NCI-H82 treated with DMSO at 0.1 percent for 48 hours (cell line): ENCODE results near the gene OTOGL.

Source experiments
- DNase-seq: peaks from one replicate; lab custom pipeline; 2025; ENCODE audit not compliant: unreplicated experiment; lab: John Stamatoyannopoulos, UW

Gene OTOGL

DNA sequence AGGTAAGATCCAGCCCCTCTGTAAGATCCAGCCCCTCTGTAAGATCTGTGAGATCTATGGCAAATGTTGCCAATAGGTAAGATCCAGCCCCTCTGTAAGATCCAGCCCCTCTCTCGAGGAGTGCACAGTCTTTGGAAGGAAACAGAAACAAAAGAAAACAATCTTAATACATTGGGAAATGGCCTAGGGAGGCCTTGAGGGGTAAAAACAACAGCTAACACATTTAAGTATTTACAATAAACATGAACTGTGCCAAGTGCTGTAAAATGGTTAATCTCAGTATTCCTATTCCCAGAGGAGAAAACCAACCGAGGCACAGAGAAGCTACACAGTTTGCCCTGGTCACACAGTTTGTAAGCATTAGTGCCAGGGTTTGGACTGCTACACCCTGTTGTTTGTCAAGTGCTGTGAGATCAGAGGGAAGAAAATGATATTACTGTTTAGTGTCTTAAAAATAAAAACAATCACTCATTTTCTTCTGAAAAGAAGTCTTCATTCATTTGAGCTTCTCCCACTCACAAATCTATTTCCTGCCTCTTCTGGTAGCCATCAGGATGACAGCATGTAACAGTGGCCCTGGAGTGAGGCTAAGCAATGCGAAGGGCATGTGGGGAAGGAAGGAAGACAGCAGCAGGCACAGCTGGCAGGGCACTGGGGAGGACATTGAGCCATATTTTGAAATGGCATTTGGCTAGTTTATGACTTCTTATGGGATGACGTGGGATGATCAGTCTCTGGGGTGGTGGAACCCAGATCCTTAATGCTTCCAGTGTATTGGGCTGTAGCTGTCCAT, 226.0 kb downstream of the OTOGL start:
- DNase-seq: no peak

- no peak for DNase-seq
Measured at GRCh38 chr12:80332827-80333226, 233.5 kb downstream of the OTOGL start.

DNA sequence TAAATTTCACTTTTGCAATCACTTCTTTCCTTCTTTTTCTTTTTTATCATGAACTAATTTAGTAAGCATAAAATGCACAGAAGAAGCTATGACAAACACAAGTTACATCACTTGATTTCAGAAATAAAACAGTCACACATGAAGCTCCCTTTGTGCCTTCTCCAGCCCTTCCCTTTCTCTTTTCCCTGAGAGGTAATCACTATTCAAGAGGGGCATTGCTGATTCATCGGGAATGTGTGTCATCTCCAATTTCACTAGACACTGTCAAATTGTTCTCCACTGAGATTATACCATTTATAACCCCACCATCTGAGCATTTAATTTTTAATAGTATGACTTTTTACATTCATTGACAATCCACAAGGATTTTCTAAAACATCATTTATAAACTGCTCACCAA, 253.1 kb downstream of the OTOGL start:
- no peak for DNase-seq

- DNase-seq: no peak
Measured at GRCh38 chr12:80353254-80353653, 253.9 kb downstream of the OTOGL start.

DNA sequence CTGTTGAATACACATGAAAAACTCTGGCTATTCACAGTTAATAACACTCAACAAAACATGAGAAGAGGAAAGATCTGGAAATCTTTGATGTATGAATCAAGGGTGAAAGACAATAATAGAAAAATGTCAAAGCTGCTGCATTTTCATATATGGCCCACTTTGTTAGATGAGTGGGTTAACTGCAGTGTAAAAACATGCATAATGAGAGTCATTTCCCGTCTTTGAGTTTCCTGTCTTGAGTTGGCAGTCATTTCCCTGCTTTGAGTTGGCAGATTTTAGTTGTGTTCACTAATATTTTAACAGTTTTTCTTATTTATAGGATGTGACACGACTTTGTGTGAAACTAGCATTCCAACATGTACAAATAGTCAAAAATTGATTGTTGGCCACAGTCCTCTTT, 256.8 kb downstream of the OTOGL start:
- DNase-seq: no peak

DNA sequence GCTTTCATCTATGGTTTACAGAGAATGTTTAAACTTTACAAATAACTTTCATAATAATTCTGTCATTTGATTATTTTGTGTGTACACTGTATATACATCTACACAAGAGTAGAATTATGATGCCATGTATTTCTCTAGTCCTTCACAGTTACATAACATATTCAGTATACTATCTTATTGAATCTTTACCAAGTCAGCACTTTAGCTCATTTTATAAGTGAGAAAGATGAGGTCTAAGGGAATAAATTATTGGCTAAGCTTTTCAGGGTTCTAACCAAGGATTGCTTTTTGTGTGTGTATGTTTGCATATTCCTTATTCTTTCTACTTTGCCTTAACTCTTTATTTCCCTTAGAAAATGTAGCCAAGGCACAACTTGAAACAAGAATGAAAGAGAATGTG, 260.4 kb downstream of the OTOGL start:
- no peak for DNase-seq

DNA sequence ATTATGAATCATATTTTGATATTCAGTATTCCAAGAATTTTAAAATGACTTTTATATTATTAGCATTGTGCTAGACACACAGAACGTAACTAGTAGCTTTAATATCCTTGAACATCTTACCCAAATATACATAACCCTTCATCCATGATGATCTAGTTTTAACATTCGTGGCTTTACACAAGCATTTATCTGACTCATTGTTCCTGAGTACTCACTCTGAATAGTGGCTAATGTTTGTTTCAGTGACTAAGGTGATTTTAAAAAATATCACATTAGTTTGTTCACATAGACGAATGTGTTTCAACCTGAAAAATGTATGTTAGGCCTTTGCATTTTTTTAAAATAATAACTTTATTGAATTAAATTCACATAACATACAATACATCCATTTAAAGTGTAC, 264.7 kb downstream of the OTOGL start:
- DNase-seq: no peak

GRCh38 chr12:80373666-80374065, 274.3 kb downstream of the OTOGL start:
- DNase-seq: no peak

DNA sequence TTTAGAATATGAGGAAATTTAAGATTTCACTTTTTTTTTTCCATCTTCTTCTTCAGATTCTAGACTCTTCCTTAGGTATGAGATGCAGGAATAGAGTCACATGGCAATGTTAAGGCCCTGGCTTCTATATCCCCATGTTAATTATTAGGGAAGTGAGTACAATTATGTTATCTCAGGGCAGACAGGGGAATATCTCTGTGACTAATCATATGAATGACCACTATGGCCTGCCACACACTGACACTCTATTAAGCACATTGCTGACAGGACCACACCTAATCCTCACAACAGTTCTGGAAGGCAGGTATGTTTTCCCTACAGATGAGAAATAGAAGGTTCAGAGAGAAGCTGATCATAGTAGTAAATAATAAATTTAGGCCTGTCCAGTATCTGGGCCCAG, 275.3 kb downstream of the OTOGL start:
- DNase-seq: no peak

- no peak for DNase-seq
Measured at GRCh38 chr12:80377140-80377794, 277.9 kb downstream of the OTOGL start.

DNA sequence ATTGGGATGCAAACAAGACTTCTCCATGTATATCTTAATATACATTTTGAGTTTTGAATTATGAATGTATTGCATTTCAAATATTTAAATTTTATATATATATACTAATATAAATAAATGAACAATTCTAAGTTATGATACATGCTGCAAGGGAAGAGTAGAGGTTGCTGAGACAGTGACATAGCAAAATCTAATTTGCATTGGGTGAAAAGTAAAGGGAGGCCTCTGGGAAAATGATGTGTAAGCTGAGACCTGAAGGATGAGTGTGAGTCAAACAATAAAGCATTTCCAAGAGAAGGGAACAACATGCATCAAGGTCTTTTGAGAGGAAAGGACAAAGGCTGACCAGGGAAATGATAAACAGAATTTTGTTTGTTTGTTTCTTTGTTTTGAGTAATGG, 281.8 kb downstream of the OTOGL start:
- DNase-seq: no peak

GRCh38 chr12:80382254-80382653, 282.9 kb downstream of the OTOGL start:
- DNase-seq: no peak

DNA sequence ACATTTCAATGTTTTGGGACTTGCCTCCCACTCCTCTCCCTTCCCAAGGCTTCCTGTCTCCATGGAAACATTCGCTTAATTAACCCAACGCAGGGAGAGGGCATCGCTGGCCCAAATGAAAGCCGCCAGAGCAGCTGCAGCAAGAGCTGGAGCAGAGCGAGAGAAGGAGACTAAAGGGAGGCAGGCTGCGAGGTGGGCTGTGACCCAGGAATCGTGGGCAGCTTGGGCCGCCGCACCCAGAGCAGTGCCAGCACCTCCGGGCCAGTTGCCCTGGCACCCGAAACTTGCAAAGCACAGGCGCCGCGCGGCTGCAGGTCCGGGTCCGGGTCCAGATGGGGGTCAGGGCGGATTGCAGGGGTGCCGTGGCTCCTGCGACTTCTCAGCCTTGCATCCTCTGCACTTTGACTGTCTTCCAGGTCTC, 301.2 kb downstream of the OTOGL start:
- no peak for DNase-seq

GRCh38 chr12:80401191-80401590, 301.9 kb downstream of the OTOGL start:
- no peak for DNase-seq

DNA sequence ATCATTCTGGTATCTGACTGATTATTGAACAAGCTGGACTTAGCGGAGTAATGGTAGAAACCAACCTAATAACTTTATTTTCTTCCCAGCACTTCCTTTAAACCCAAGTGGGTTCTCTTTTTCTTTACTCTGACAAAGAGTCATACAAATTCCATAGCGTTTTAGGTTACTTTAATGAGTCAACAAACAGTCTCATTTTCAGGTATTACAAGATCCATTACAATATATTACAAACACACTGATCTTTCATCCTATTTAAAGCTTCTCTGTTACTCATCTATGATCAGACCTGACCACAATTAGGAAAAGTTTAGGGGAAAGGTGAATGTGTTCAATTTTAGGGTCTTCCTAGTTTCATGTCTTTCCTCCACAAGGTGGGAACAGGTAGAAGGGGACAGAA, 305.3 kb downstream of the OTOGL start:
- no peak for DNase-seq

GRCh38 chr12:80406253-80406652, 306.9 kb downstream of the OTOGL start:
- DNase-seq: no peak

DNA sequence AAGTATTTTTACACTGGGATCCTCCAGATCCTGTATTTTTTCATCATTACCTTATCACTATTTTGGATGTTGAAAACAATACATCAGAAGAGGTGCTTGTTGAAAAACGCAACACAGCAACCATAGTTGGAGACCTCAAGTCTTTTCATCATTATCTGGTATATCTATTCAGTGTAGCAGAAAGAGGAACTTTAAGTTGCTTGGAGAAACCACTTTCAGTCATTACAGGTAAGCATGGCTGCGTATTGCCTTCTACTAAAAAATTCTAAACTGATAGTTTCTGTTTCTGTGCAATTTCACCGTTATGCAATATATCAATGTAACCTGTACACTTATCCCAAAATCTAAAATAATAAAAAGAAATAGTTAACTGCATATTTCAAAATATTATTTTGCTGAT, 312.4 kb downstream of the OTOGL start:
- DNase-seq: no peak

GRCh38 chr12:80412343-80412953, 313.1 kb downstream of the OTOGL start:
- DNase-seq: peak; percentile 52

DNA sequence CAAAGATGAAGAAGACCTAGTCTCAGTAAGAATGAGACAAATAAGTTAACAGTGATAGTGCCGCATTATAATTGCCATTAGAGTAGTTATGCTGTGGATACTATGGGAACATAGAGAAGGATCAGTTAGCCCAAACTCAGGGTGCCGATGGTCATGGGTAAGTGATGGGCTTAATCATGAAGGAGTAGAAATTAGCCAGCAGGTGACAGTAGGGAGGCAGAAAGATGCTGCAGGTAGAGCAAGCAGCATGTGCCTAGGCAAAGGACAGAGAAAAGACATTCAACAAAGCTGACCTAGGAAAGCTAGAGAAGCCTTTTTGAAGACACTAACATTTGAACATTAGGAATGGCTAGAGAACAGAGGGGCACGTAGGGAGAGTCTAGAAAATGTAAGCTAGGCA, 314.1 kb downstream of the OTOGL start:
- no peak for DNase-seq

GRCh38 chr12:80415466-80415865, 316.1 kb downstream of the OTOGL start:
- no peak for DNase-seq

- no peak for DNase-seq
Measured at GRCh38 chr12:80419644-80420043, 320.3 kb downstream of the OTOGL start.

- DNase-seq: no peak
Measured at GRCh38 chr12:80420075-80420474, 320.7 kb downstream of the OTOGL start.
